ENCODE data around the gene ST8SIA2. TPM values are rescaled to one million over a fixed set of nuclear protein-coding genes. Genes with fewer than 3 reads are reported as not detected.

The ST8SIA2 gene
- total RNA-seq, 4 donors from 2014 or later = 0.27 to 0.79 TPM; not detected in 2

- Histone ChIP-seq H3K4me1 (no peaks in the 10 kb centered on the region), H3K4me3 (no peak overlapping the region), H3K36me3 (no peaks in the 10 kb centered on the region), H3K27me3 (no peaks in the 10 kb centered on the region), H3K9me3 (no peaks in the 10 kb centered on the region), H3K27ac (no peak overlapping the region)
- intact Hi-C loops (cut with DNase I; ENCODE audit: low total_unique reads) (no loop called here), in situ Hi-C loops (cut with MboI; ENCODE audit: low pct_ligation_motif_present in 1 of 4, low pct_unique_long_range_greater_than_20kb in 1 of 4, low sequenced_read_pairs in 3 of 4) (no loop called here)
- WGBS, 2 donors (ENCODE audit: low coverage in 1 of 2) = 93 to 100% methylated on average over 3 to 5 of the region's 5 CpGs
- no peak for TF ChIP-seq POLR2AphosphoS5 (IDR thresholded peaks at IDR 0.05)
- no peak for TF ChIP-seq POLR2A (IDR thresholded peaks at IDR 0.05)
- TF ChIP-seq CTCF (IDR thresholded peaks at IDR 0.05) = no peak
- TF ChIP-seq EP300 (IDR thresholded peaks at IDR 0.05; ENCODE audit: low read depth) = no peak
- DNase-seq = no peak
Measured at GRCh38 chr15:92409006-92409405, 15.3 kb downstream of the ST8SIA2 start.

DNA sequence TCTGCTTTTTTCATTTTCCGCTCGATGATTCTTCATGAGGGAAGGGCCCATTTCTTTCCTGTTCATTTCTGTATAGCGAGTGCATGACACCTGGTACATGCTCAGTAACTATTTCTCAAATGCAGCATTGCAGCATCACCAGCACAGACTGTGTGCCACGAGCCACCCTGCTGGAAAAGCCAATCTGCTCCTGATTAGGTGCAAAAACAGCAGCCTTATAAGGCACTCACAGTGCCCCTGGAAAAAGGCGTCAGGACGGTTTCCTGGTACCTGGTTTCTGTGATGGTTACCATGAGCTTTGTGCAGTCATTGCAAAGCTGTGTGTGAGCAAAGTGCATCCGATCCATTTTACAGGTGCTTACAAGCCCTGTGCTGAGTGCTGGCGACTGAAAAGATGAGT, 15.8 kb downstream of the ST8SIA2 start:
- no peaks in the 10 kb centered on the region for H3K9me3 ChIP-seq

DNA sequence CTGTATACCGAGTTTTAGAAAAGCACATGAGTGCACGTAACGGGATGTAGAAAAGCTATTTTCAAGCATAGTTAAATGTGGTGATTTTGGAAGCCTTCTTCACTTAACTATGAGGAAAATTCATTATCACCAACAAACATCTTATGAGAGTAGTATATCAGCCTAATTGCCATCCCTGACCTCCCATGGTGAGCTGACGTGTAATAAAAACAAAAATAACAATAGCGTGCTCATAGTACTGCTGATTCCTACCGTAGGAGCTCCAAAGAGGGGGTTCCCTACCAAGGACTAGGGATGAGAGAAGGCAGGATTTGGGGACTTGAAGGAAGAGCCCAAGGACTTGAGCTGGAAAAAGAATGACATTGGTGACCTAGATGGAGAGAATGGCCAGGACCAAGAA, 16.9 kb downstream of the ST8SIA2 start:
- Histone ChIP-seq H3K27ac (no peak overlapping the region), H3K4me3 (no peak overlapping the region), H3K27me3 (no peaks in the 10 kb centered on the region), H3K9me3 (no peaks in the 10 kb centered on the region), H3K36me3 (no peaks in the 10 kb centered on the region), H3K4me1 (no peaks in the 10 kb centered on the region)
- in situ Hi-C loops (cut with MboI; ENCODE audit: low pct_ligation_motif_present in 1 of 4, low pct_unique_long_range_greater_than_20kb in 1 of 4, low sequenced_read_pairs in 3 of 4) (no loop called here), intact Hi-C loops (cut with DNase I; ENCODE audit: low total_unique reads) (loop anchor here (5.0 kb wide), 1 partner anchor 603 kb away; no protein-coding TSS in a partner anchor)
- TF ChIP-seq POLR2A (IDR thresholded peaks at IDR 0.05) = no peak
- no peak for TF ChIP-seq CTCF (IDR thresholded peaks at IDR 0.05)
- no peak for TF ChIP-seq EP300 (IDR thresholded peaks at IDR 0.05; ENCODE audit: low read depth)
- no peak for TF ChIP-seq POLR2AphosphoS5 (IDR thresholded peaks at IDR 0.05)
- 90 to 93% methylated on average over 6 of the region's 6 CpGs for WGBS, 2 donors (ENCODE audit: low coverage in 1 of 2)
- DNase-seq = no peak

More for the DNA sequence above, 15.8 kb downstream of the ST8SIA2 start:
- in situ Hi-C loops (cut with MboI; ENCODE audit: low pct_ligation_motif_present in 1 of 4, low pct_unique_long_range_greater_than_20kb in 1 of 4, low sequenced_read_pairs in 3 of 4) = no loop called here
- H3K4me3 ChIP-seq = no peak overlapping the region
- no peaks in the 10 kb centered on the region for H3K36me3 ChIP-seq
- no peaks in the 10 kb centered on the region for H3K4me1 ChIP-seq
- intact Hi-C loops (cut with DNase I; ENCODE audit: low total_unique reads) = no loop called here
- no peak for TF ChIP-seq POLR2AphosphoS5 (IDR thresholded peaks at IDR 0.05)
- no peak for TF ChIP-seq EP300 (IDR thresholded peaks at IDR 0.05; ENCODE audit: low read depth)
- TF ChIP-seq POLR2A (IDR thresholded peaks at IDR 0.05) = no peak
- no peak for TF ChIP-seq CTCF (IDR thresholded peaks at IDR 0.05)
- DNase-seq = no peak
- WGBS, 2 donors (ENCODE audit: low coverage in 1 of 2) = 81 to 84% methylated on average over 3 to 8 of the region's 8 CpGs
- H3K27me3 ChIP-seq = no peaks in the 10 kb centered on the region
- no peak overlapping the region for H3K27ac ChIP-seq

DNA sequence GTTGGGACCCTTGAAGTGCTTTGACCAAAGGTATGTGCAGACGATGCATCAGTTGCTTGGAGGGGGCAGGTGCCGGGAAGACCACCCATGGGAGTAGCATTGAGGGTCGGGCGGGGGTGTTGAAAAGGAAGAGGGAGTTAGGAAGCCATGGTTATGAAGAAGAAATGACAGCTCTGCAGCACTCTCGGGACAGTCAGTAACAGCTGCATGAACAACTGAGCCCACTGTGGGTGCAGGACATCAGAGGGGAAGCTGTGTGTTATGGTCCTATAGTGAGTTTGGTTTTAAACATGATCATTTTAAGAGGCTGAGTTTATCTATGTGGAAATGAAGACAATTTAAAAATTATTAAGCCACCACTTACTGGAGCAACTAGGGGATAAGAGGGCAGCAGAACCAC, 17.6 kb downstream of the ST8SIA2 start:
- Histone ChIP-seq H3K9me3 (no peaks in the 10 kb centered on the region), H3K27me3 (no peaks in the 10 kb centered on the region), H3K27ac (no peak overlapping the region), H3K36me3 (no peaks in the 10 kb centered on the region), H3K4me1 (no peaks in the 10 kb centered on the region), H3K4me3 (no peak overlapping the region)
- in situ Hi-C loops (cut with MboI; ENCODE audit: low pct_ligation_motif_present in 1 of 4, low pct_unique_long_range_greater_than_20kb in 1 of 4, low sequenced_read_pairs in 3 of 4) (no loop called here), intact Hi-C loops (cut with DNase I; ENCODE audit: low total_unique reads) (loop anchor here (5.0 kb wide), 1 partner anchor 604 kb away; no protein-coding TSS in a partner anchor)
- no peak for DNase-seq
- TF ChIP-seq CTCF (IDR thresholded peaks at IDR 0.05) (no peak), POLR2AphosphoS5 (IDR thresholded peaks at IDR 0.05) (no peak), POLR2A (IDR thresholded peaks at IDR 0.05) (no peak), EP300 (IDR thresholded peaks at IDR 0.05; ENCODE audit: low read depth) (no peak)
- WGBS, 2 donors (ENCODE audit: low coverage in 1 of 2) = 83 to 89% methylated on average over 1 to 5 of the region's 5 CpGs

Data from transverse colon (tissue), 4 donors.